Posterior cingulate gyrus (tissue), 11 donors: ENCODE measurements around the gene SNTG2.
A peak's percentile ranks its signal among the peaks of the same experiment; 100 is the strongest.
"Not testable (repeated sequence)": the region's sequence is repeated elsewhere in the genome, so short reads cannot be mapped to it uniquely, and the experiment has no call there.

Experiments used
- DNase-seq, 10 donors: peaks; one replicate each; pipeline versions ENCODE4 v3.0.0 to v3.0.0-alpha.2; 2020 to 2021; ENCODE audit warnings: mixed read lengths in 3 of 10
- intact Hi-C: fragments of 100-400 bp; cut with DNase I; formaldehyde crosslinking; loops from one replicate; pipeline ENCODE4 v1.15.1; 2023

Gene SNTG2

DNA sequence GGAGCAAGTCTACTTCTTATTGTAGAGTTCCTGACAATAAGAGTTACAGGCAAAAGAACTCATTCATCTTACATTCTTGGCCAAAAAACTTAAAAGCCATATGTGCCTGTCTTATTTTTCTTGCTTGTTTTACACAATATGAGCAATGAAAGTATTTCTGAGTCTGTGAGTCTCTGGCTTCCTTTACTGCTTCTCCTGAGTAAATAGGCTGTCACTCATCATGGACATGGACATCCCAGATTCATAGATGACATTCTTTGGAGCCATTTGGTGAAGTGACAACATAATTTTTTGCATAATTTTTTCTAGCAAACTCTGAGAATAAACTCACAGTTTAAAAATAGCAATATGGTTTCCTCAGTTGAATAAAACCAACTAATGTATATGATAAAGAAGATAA lies 179.3 kb downstream of the SNTG2 start:
- DNase-seq, result no peak

DNA sequence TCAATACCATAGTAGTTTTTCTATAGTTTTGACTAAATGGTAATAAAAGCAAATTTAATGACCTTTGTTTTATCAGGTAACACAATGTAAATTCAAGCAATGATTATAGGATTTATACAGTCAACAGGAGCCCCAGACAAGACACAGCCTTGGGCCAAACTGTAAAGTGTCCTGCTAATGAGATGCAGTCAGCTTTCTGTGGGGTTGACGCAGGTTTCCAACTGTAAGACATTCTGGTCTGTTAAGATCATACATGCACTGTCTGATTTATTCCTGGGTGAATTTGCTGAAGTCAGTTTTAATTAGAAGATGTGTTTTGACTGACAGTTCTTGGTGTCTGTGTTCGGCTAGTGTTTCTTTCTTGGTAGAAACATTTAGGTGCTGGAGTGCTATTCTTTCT lies 180.3 kb downstream of the SNTG2 start:
- intact Hi-C loops, result no loop called here
- DNase-seq, result no peak

More for the DNA sequence above, 179.3 kb downstream of the SNTG2 start:
- intact Hi-C loops, result no loop called here

DNA sequence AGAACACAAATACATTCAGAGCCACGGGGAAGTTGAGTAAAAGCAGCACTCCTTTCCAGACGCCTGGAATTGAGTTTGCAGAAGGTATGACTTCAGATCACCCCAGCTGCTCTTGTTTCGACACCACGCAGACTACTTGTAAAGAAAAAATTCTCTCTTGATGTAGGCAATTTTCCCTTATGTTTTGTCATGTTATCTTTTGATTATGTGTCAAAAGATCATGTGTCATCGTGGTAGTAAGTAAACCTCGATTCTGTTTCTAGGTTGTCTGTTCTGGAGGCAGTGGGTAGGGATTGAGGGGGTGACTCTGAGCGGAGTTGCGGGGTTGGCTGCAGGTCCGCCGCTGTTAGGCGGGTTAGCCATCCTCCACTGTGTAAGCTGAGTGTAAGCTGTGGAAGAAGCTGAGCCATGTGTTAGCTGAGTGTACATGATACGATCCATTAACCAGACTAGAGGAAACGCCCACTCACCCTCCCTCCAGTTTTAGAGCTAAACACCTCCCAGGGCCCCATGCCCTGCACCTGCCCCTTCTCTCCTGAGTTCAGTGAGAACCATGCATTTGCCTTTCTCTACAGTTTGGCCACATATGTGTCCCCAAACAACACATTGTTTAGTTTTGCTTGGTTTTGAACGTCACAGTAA lies 181.8 kb downstream of the SNTG2 start:
- intact Hi-C loops, result no loop called here
- DNase-seq, result no peak

DNA sequence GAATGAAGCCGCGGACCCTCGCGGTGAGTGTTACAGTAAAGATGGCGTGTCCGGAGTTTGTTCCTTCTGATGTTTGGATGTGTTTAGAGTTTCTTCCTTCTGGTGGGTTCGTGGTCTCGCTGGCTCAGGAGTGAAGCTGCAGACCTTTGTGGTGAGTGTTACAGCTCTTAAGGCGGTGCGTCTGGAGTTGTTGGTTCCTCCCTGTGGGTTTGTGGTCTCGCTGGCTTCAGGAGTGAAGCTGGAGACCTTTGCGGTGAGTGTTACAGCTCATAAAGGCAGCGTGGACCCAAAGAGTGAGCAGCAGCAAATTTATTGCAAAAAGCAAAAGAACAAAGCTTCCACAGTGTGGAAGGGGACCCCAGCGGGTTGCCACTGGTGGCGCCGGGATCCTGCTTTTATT lies 183.2 kb downstream of the SNTG2 start:
- intact Hi-C loops, DNase-seq: not testable (repeated sequence)

DNA sequence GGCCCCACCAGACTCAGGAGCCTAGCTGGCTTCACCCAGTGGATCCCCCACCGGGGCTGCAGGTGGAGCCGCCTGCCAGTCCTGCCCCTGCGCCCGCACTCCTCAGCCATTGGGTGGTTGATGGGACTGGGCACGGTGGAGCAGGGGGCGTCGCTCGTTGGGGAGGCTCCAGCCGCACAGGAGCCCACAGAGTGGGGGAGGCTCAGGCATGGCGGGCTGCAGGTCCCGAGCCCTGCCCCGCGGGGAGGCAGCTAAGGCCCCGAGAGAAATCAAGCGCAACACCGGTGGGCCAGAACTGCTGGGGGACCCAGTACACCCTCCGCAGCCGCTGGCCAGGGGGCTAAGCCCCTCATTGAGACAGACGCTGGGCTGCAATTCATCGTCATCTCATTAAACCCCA lies 184.0 kb downstream of the SNTG2 start:
- DNase-seq, result no peak

DNA sequence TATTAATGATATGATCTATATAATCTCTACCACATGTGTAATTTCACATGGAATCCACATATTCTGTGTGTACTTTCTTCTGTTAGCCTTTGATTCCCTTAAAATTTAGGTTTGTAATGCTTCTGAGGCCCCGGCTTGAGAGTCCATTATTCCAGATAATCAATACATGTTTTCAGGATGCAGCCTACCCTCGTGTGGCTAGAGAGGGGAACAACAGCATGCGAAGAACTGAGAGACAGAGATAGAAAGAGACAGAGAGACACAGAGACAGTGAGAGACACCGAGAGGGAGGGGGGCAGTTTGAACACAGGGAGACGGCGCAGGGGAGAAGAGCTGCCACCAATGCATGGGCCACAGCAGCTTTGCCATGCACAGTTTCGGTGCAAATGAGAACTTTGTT lies 185.4 kb downstream of the SNTG2 start:
- intact Hi-C loops, result no loop called here
- no peak for DNase-seq

More for the DNA sequence above, 184.0 kb downstream of the SNTG2 start:
- intact Hi-C loops, result no loop called here

DNA sequence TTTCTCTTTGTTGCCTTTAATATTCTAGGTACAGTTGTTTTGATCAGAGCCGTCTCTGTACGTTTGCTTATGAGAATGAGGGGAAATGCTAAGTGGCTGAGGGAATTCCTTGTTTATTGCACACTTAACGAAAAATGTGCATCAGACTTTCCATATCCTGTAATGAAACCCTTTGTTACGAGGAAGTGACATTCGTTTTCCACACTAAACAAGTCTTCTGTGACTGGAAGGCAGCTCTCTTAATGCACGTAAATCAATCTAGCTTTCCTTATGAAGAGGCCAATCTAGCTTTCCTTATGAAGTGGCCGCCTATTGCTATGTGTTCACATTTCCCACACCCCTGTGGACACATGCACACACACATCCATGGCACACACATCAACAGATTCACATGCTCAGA lies 186.2 kb downstream of the SNTG2 start:
- intact Hi-C loops, result no loop called here
- no peak for DNase-seq

DNA sequence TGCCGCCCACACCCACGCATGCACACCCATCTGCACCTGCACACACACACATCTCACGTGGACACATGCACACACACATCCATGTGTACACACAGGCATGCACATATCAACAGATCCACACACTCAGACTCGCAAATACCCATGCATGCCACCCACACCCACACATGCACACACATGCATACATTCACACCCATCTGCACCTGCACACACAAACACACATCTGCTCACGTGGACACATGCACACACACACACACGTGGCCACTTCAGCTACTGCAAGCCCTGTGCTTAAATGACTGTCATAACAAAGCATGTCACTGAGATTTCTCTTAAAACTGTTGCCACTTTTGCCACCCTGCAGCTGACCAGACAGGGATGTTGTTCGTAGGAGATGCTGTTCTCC lies 186.6 kb downstream of the SNTG2 start:
- intact Hi-C loops, result no loop called here
- no peak for DNase-seq

DNA sequence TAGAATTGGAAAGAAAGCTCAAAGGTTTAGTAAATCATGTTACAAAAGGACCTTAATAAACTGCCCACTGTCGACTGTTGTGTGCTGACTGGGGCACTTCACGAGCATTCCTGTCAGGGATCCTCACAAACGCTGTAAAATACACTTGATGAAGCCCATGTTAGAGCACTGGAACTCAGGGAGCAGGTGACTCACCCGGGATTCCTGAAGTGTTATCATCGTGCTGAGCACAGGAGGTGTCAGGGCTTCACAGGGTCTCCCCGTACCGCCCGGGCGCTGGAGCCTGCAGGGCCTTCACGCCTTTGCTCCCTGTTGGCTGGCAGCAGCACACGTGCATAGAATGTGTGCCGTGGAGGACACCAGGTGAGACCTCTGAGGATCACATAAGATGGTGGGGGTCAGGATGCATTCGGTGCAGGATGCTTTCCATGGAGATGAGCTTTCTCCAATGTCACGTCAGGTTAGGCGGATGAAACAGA lies 187.3 kb downstream of the SNTG2 start:
- intact Hi-C loops, result no loop called here
- no peak for DNase-seq

DNA sequence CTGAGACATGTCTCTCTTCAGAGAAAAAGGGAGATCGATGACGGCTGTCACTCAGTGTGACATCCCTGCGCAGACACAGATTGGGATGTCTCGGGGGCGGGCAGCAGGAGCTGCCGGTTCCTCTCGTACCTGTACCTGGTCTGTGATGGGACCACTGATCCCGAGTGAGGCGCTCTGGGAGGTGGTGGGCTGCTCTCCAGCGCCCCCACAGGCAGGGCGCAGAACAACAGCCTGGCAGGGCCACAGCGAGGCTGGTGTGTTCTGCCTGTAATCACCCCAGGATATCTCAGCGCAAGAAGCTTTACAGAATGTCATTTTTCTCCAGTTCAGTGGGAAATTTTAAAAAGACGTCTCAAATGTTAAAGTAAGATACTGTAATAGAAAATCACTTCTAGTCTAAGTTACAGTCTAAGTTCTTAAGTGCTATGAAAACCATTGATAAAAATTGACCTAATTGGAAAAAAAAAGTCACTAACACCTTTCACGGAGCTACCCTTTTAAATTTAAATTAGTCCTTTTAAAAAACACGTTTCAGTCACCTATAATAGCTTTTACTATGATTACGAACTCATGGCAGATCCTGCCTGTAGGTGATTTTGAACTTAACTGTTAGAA lies 189.8 kb downstream of the SNTG2 start:
- intact Hi-C loops, result no loop called here
- DNase-seq, result peak in 2 of 10 donors; percentile 33 to 89

DNA sequence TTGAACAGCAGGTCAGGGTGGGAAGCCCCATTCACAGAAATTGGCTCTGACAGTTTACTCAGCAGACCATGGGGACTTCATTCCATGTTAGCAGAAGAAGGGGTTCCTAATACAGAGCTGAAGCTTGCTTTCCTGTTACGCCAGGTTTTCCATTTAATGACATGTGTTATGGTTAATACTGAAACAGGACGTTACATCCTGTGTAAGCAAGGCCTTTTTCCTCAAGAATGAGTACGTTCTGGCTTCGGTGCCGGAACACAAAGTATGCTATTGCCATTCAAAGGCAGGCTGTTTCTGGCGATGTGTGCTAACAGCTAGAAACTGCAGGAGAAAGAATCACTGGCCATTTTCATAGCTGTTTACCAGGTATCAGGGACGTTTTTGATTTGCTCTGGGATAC lies 190.4 kb downstream of the SNTG2 start:
- no peak for DNase-seq
- intact Hi-C loops, result no loop called here

DNA sequence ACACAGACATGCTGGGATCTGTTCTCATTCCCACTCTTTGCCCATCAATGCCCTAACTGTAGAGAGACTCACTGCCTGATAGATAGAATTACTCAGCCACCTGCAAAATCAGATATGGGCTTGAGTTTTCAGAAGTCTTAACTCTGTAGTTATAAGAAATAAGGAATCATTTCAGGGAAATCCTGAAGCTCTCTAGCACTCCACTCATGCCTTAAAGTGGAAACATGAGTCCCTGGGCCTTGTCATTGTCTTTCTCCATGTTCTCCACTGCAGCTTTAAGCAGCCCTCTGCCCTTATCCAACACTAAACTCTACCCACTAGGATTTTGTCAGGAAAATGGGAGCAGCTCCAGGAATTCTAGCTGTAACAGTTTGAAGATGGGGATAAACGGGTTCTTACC lies 192.5 kb downstream of the SNTG2 start:
- intact Hi-C loops, result no loop called here
- no peak for DNase-seq

DNA sequence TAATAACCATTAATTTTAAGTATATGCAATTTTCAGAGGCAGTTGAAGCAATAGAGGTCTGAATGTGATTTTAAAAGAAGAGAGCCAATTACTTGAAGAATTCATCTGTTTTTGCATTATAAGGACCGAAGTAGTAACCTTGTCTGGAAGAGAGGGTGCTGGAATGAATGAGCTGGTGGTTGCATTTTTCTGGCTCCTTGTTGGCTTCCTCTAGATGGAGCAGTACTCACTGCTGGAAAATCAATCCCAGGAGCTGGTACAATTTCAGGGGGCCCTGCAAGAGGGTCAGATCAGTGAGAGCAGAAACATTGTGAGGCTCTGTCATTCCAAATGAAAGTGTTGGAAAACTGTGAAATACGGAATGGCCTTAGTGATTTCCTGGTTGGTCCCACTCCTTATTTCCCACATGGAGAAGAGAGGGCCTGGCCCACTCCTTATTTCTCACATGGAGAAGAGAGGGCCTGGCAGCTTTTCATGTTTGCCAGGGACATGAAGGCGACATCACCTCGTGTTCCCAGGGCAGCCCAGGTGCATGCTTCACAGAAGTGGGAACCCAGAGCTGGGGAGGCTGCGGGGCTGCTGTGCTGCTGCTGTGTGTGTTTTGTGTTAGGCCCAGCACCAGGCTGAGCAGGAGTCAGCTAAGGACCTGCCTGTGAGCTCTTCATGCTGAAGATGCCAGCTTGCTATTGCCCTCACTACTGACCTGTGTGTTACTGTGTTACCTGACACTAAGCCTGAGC lies 197.4 kb downstream of the SNTG2 start:
- intact Hi-C loops, result no loop called here
- DNase-seq, result no peak

DNA sequence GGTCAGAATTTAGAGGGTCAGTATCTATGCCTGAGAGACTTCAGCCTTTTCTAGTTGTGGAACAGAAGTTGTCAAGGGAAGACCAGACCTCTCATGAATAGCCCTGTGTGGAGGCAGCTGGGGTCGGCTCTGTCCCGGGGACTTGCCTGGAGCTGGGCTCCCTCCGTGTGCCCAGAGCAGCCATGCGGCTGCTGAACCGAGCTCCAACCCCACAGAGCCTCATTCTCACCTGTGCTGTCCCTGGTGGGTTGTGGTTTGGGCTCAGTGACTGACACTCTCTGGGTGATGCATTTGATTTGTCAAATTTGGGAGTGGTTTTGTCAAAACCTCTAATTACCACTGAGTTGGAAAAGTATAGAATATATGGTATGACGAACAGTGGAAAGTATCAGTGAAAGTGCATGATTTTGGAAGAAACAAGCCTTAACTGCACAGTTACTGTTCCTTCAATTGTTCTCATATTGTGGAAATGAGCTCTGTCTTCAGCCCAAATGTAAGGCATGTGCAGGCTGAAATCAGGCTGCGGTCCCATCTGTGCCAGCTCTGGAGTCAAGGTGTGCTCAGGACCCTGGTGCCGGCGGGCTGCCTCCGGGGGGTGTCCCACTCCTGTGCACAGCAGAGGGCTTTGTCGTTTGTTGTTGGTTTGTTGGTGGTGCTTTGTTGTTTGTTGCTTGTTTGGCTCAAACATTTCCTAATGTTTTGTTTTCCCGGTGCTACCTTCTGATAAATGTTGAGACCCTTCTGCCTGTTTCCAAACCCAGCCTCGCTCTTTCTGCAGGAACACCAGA lies 200.3 kb downstream of the SNTG2 start:
- DNase-seq, result no peak
- intact Hi-C loops, result no loop called here

DNA sequence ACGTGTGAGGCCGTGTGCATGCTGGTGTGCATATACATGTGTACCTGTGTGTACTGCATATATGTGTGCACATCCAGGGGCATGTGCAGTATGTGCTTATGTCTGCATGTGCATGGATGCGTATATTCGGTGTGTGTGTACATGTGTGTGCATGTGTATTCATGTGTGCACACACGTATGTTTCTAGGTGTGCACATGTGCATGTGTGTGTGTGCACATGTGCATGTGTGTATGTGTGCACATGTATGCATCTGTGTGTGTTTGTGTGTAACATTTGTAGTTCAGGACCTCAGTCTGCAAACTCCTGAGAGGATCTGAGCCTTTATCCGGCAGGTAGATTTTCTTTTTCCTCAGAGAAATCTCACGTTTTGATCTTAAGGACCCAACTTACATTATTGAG lies 201.7 kb downstream of the SNTG2 start:
- DNase-seq, result no peak
- intact Hi-C loops, result no loop called here

DNA sequence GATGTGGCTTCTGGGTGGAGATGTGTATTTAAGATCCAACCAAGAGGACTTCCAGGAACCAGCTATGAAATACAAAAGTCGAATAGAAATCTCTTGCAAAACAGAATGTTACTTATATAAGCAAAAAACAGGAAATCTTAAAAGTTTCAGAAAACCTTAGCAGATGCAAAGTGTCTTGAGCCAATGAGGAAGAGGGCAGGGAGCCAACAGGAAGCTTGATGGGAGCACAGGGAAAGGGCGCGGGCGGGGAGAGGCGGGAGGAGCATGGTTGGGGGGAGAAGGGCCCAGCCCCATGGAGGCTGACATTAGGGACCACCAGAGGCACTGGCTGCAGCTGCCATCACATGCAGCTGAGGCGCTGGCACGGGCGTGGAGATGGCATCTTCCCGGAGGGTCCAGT lies 203.3 kb downstream of the SNTG2 start:
- DNase-seq, result no peak
- intact Hi-C loops, result no loop called here

DNA sequence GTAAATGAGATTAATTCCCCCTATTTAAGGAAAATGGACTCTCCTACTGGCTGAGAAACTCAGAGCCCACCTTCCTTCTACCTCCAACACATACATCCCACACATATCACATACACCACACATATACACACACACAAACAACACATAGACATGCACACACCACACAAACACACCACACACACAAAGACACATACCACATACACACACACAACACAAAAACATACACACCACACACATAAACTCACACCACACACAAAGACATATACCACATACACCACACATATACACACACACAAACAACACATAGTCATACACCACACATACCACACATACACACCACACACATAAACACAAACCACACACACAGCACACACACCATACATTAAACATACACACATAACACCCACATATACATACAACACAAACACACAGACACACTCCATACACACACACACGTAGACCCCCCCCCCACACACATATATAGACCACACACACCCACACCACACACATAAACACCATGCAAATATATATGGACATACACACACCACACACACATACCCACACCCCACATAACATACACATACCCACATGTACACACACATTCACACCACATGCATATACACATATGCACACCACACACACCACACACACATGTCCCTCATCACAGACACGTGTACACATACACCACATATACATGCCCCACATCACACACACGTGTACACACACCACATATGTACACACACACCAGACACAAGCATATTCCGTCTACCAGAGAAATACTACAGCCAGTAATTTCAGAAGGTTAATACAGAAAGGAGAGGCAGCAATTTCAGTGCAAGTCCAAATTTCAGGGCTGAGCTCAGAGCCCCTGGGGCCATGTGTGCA lies 204.3 kb downstream of the SNTG2 start:
- intact Hi-C loops, result no loop called here
- DNase-seq, result no peak

DNA sequence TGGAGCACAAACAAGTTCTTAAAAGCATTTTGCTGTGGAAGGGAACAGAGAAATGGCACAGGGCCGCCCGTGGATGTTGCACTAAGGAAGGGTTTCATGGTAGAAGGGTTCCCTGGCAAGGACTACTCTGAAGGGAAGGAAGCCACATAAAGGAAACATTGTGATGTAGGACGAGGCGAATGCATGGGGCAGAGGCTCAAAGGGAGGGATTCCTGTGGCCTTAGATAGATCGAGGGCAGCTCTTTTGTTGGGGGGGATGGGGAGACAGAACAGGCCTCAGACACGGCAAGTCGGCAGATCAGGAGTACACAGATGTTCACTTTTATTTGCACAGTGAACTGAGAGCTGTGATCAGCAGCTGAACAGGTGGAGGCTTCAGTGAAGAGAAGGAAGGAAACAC lies 205.4 kb downstream of the SNTG2 start:
- DNase-seq, result no peak
- intact Hi-C loops, result no loop called here

DNA sequence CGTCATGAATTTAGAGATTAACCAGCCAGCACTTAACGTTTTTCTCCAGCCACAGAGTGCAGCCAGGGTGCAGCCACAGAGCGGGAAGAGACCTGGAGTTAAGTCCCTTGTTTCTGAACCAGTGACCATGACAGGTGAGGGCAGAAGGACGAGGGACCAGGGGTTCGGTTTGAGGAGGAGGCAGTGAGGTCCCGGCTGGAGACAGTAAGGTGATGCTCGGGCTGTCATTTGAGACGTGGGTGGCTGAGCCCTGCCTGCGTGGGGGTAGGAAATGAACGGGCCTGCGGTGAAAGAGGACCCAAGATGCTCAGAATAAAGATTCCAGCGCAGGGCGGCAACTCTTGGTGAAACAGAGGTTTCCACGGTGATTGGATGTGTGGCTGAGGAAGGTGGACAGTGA lies 205.9 kb downstream of the SNTG2 start:
- intact Hi-C loops, result no loop called here
- DNase-seq, result no peak

DNA sequence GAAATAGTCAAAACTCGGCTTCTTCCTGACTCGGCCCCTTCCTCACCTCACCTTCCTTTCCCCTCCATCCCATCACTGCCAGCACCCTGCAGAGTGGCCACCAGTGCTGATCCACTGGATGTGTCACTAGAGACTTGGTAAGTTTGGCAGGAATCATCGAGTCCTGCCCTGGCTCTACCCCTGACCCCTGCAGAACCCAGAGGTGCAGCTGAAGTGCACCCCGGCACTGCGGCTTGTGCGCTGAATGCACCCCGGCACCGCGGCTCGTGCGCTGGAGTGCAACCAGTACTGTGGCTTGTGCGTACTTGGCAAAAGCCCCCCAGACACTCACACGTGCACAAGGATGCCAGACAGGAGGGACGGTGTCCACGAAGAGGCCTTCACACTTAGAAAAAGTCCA lies 206.5 kb downstream of the SNTG2 start:
- DNase-seq, result no peak
- intact Hi-C loops, result no loop called here
